Measurements from ENCODE around the gene RANBP3L.

- TF ChIP-seq POLR2AphosphoS5 (IDR thresholded peaks at IDR 0.05) (no peak), CTCF (IDR thresholded peaks at IDR 0.05) (no peak)
Observed at GRCh38 chr5:36215910-36216309, 85.8 kb downstream of the RANBP3L start.

All from prostate gland (tissue), 2 donors.